ENCODE data around the gene KHSRP.

KHSRP gene

GRCh38 chr19:6424195-6424938 lies at the start of gene KHSRP:
Gene KHSRP, minus strand, starts transcription at chr19:6424811. Its CDS starts 110 bp downstream, at chr19:6424701.
- Histone ChIP-seq H3K9me3 (ENCODE audit: insufficient read depth, low read depth, low read length) (no peaks in the 10 kb centered on the region), H2AFZ (ENCODE audit: low read length) (peak within 1 kb of the TSS; percentile 78)
- TF ChIP-seq EZH2phosphoT487 (IDR thresholded peaks at IDR 0.05; ENCODE audit: borderline replicate concordance) (no peak), CTCF (conservative IDR thresholded peaks at IDR 0.05; ENCODE audit: low read length) (no peak)

GRCh38 chr19:6473647-6474046 lies 49.0 kb upstream of the KHSRP start:
- H3K4me3 ChIP-seq (ENCODE audit: low read length, poor library complexity, severe bottlenecking) = no peak overlapping the region
- TF ChIP-seq EZH2phosphoT487 (IDR thresholded peaks at IDR 0.05; ENCODE audit: borderline replicate concordance) (no peak), CTCF (conservative IDR thresholded peaks at IDR 0.05; ENCODE audit: low read length) (no peak)

More at GRCh38 chr19:6424195-6424938, at the start of gene KHSRP:
- H3K9me2 ChIP-seq (replicated peaks; ENCODE audit: low read depth, low read length) = no peaks in the 10 kb centered on the region
- peaks cover 22% of the 10 kb centered on the region; the same call in 1 of the 2 replicates for H3K36me3 ChIP-seq (ENCODE audit: insufficient read depth, low read length)
- H3K4me3 ChIP-seq (ENCODE audit: low read length, poor library complexity, severe bottlenecking) = peak within 1 kb of the TSS; percentile 87
- peaks cover 27% of the 10 kb centered on the region for H3K4me1 ChIP-seq (ENCODE audit: insufficient read depth, low read length, poor library complexity, severe bottlenecking)
- H4K20me1 ChIP-seq (ENCODE audit: insufficient read depth, low read length, poor library complexity, severe bottlenecking) = peaks cover 48% of the 10 kb centered on the region
- H3K27me3 ChIP-seq (ENCODE audit: insufficient read depth, low read length, poor library complexity, severe bottlenecking) = no peaks in the 10 kb centered on the region
- H3K79me2 ChIP-seq (ENCODE audit: insufficient read depth, low read length) = peaks cover 52% of the 10 kb centered on the region
- peak within 1 kb of the TSS; percentile 94 for H3K9ac ChIP-seq (ENCODE audit: low read depth, low read length, poor library complexity, severe bottlenecking)
- peak within 1 kb of the TSS; percentile 99 for H3K4me2 ChIP-seq (ENCODE audit: low read depth, low read length, poor library complexity, severe bottlenecking)
- no peaks in the 10 kb centered on the region for H3F3A ChIP-seq (ENCODE audit: low read depth)

GRCh38 chr19:6472713-6473112 lies 48.1 kb upstream of the KHSRP start:
- H3K4me2 ChIP-seq (ENCODE audit: low read depth, low read length, poor library complexity, severe bottlenecking) = no peak overlapping the region
- H3K4me3 ChIP-seq (ENCODE audit: low read length, poor library complexity, severe bottlenecking) = no peak overlapping the region
- no peak overlapping the region for H3K9ac ChIP-seq (ENCODE audit: low read depth, low read length, poor library complexity, severe bottlenecking)
- H4K20me1 ChIP-seq (ENCODE audit: insufficient read depth, low read length, poor library complexity, severe bottlenecking) = no peaks in the 10 kb centered on the region
- no peak overlapping the region for H2AFZ ChIP-seq (ENCODE audit: low read length)
- H3K27me3 ChIP-seq (ENCODE audit: insufficient read depth, low read length, poor library complexity, severe bottlenecking) = no peaks in the 10 kb centered on the region
- H3K79me2 ChIP-seq (ENCODE audit: insufficient read depth, low read length) = no peaks in the 10 kb centered on the region
- no peaks in the 10 kb centered on the region for H3K9me2 ChIP-seq (replicated peaks; ENCODE audit: low read depth, low read length)
- no peaks in the 10 kb centered on the region for H3K36me3 ChIP-seq (ENCODE audit: insufficient read depth, low read length)
- H3K4me1 ChIP-seq (ENCODE audit: insufficient read depth, low read length, poor library complexity, severe bottlenecking) = no peaks in the 10 kb centered on the region
- no peaks in the 10 kb centered on the region for H3K9me3 ChIP-seq (ENCODE audit: insufficient read depth, low read depth, low read length)
- TF ChIP-seq EZH2phosphoT487 (IDR thresholded peaks at IDR 0.05; ENCODE audit: borderline replicate concordance) (no peak), CTCF (conservative IDR thresholded peaks at IDR 0.05; ENCODE audit: low read length) (no peak)
- no peaks in the 10 kb centered on the region for H3F3A ChIP-seq (ENCODE audit: low read depth)

More at GRCh38 chr19:6473647-6474046, 49.0 kb upstream of the KHSRP start:
- H3F3A ChIP-seq (ENCODE audit: low read depth) = no peaks in the 10 kb centered on the region
- H3K4me1 ChIP-seq (ENCODE audit: insufficient read depth, low read length, poor library complexity, severe bottlenecking) = no peaks in the 10 kb centered on the region
- no peaks in the 10 kb centered on the region for H3K27me3 ChIP-seq (ENCODE audit: insufficient read depth, low read length, poor library complexity, severe bottlenecking)
- H2AFZ ChIP-seq (ENCODE audit: low read length) = no peak overlapping the region
- no peaks in the 10 kb centered on the region for H4K20me1 ChIP-seq (ENCODE audit: insufficient read depth, low read length, poor library complexity, severe bottlenecking)
- no peaks in the 10 kb centered on the region for H3K9me2 ChIP-seq (replicated peaks; ENCODE audit: low read depth, low read length)
- no peak overlapping the region for H3K4me2 ChIP-seq (ENCODE audit: low read depth, low read length, poor library complexity, severe bottlenecking)
- no peaks in the 10 kb centered on the region for H3K9me3 ChIP-seq (ENCODE audit: insufficient read depth, low read depth, low read length)
- no peak overlapping the region for H3K9ac ChIP-seq (ENCODE audit: low read depth, low read length, poor library complexity, severe bottlenecking)
- H3K79me2 ChIP-seq (ENCODE audit: insufficient read depth, low read length) = no peaks in the 10 kb centered on the region
- no peaks in the 10 kb centered on the region for H3K36me3 ChIP-seq (ENCODE audit: insufficient read depth, low read length)
